ENCODE results near the gene PSMD5. TPM values are rescaled to one million over a fixed set of nuclear protein-coding genes. Genes with fewer than 3 reads are reported as not detected.

PSMD5 gene
- polyA plus RNA-seq, 1 donor from 2014 or later = 11.7 TPM

- H3K4me2 ChIP-seq (ENCODE audit: low read length) = no peak overlapping the region
- H3K27me3 ChIP-seq (ENCODE audit: insufficient read depth, low read depth, low read length) = no peaks in the 10 kb centered on the region
- H3K9me2 ChIP-seq (ENCODE audit: insufficient read depth, low read length) = no peaks in the 10 kb centered on the region
- no peak for TF ChIP-seq TAF1 (IDR thresholded peaks at IDR 0.05; ENCODE audit: low read depth)
- TF ChIP-seq EZH2 (IDR thresholded peaks at IDR 0.05; ENCODE audit: borderline replicate concordance, insufficient read depth, low read length, poor library complexity, severe bottlenecking) = no peak
- TF ChIP-seq REST (IDR thresholded peaks at IDR 0.05; ENCODE audit: borderline replicate concordance) = no peak
- no peak for TF ChIP-seq MXI1 (conservative IDR thresholded peaks at IDR 0.05; ENCODE audit: poor library complexity, severe bottlenecking)
- TF ChIP-seq CTCF (IDR thresholded peaks at IDR 0.05; ENCODE audit: poor library complexity, severe bottlenecking) = no peak
- no peak for TF ChIP-seq RAD21 (conservative IDR thresholded peaks at IDR 0.05)
- no peak for TF ChIP-seq SMC3 (conservative IDR thresholded peaks at IDR 0.05; ENCODE audit: poor library complexity)
- TF ChIP-seq EP300 (conservative IDR thresholded peaks at IDR 0.05; ENCODE audit: poor library complexity, severe bottlenecking) = no peak
- no peak for TF ChIP-seq POLR2AphosphoS5 (IDR thresholded peaks at IDR 0.05)
- no peaks in the 10 kb centered on the region for H3K79me2 ChIP-seq (replicated peaks; ENCODE audit: insufficient read depth, low read length)
- no peak overlapping the region for H3K27ac ChIP-seq (ENCODE audit: low read length)
- H2AFZ ChIP-seq (ENCODE audit: low read depth, low read length) = no peak overlapping the region
- no peak overlapping the region for H3K9ac ChIP-seq (ENCODE audit: low read length)
- H3F3A ChIP-seq (ENCODE audit: insufficient read depth, low read length, poor library complexity, severe bottlenecking) = no peaks in the 10 kb centered on the region
- H3K36me3 ChIP-seq (ENCODE audit: insufficient read depth, low read length) = no peaks in the 10 kb centered on the region
- H4K20me1 ChIP-seq (ENCODE audit: insufficient read depth) = no peaks in the 10 kb centered on the region
- H3K4me3 ChIP-seq (ENCODE audit: low read length) = no peak overlapping the region
- H3K9me3 ChIP-seq (ENCODE audit: low read length) = no peaks in the 10 kb centered on the region
Observed at GRCh38 chr9:120854596-120855327, 12.0 kb upstream of the PSMD5 start.

- no peaks in the 10 kb centered on the region for H3K27me3 ChIP-seq (ENCODE audit: insufficient read depth, low read depth, low read length)
- H3K9me3 ChIP-seq (ENCODE audit: low read length) = no peaks in the 10 kb centered on the region
- no peaks in the 10 kb centered on the region for H3F3A ChIP-seq (ENCODE audit: insufficient read depth, low read length, poor library complexity, severe bottlenecking)
- H2AFZ ChIP-seq (ENCODE audit: low read depth, low read length) = no peak overlapping the region
- no peaks in the 10 kb centered on the region for H4K20me1 ChIP-seq (ENCODE audit: insufficient read depth)
- no peaks in the 10 kb centered on the region for H3K79me2 ChIP-seq (replicated peaks; ENCODE audit: insufficient read depth, low read length)
- no peak overlapping the region for H3K4me3 ChIP-seq (ENCODE audit: low read length)
- no peak overlapping the region for H3K9ac ChIP-seq (ENCODE audit: low read length)
- no peak overlapping the region for H3K4me2 ChIP-seq (ENCODE audit: low read length)
- no peaks in the 10 kb centered on the region for H3K36me3 ChIP-seq (ENCODE audit: insufficient read depth, low read length)
- no peak overlapping the region for H3K27ac ChIP-seq (ENCODE audit: low read length)
- no peaks in the 10 kb centered on the region for H3K9me2 ChIP-seq (ENCODE audit: insufficient read depth, low read length)
- TF ChIP-seq RAD21 (conservative IDR thresholded peaks at IDR 0.05) (no peak), EZH2 (IDR thresholded peaks at IDR 0.05; ENCODE audit: borderline replicate concordance, insufficient read depth, low read length, poor library complexity, severe bottlenecking) (no peak), CTCF (IDR thresholded peaks at IDR 0.05; ENCODE audit: poor library complexity, severe bottlenecking) (no peak), EP300 (conservative IDR thresholded peaks at IDR 0.05; ENCODE audit: poor library complexity, severe bottlenecking) (no peak), REST (IDR thresholded peaks at IDR 0.05; ENCODE audit: borderline replicate concordance) (no peak), POLR2AphosphoS5 (IDR thresholded peaks at IDR 0.05) (no peak), SMC3 (conservative IDR thresholded peaks at IDR 0.05; ENCODE audit: poor library complexity) (no peak), TAF1 (IDR thresholded peaks at IDR 0.05; ENCODE audit: low read depth) (no peak), MXI1 (conservative IDR thresholded peaks at IDR 0.05; ENCODE audit: poor library complexity, severe bottlenecking) (no peak)
Observed at GRCh38 chr9:120853198-120853597, 10.5 kb upstream of the PSMD5 start.
